Daoy (cell line): Measurements from ENCODE around the gene MYO5A. TPM values are rescaled to one million over a fixed set of nuclear protein-coding genes. Genes with fewer than 3 reads are reported as not detected.
"Not testable (repeated sequence)": the region's sequence is repeated elsewhere in the genome, so short reads cannot be mapped to it uniquely, and the experiment has no call there.

Source experiments
- DNase-seq: peaks from one replicate; pipeline ENCODE4 v3.0.0-alpha.2; 2015; ENCODE audit warnings: low read depth
- total RNA-seq: library from RNA; depleted of rRNA; stranded (reverse); fragments of >200 nt; shearing (Covaris generic); gene quantifications from 2 replicates; pipeline ENCODE4 v1.2.3, GENCODE V29; 2014; rRNA removed

The MYO5A gene
- 57.4 and 60.8 TPM in 2 replicates for total RNA-seq

GRCh38 chr15:52528564-52529340, at the start of gene MYO5A:
Gene MYO5A, minus strand, starts transcription at chr15:52528880. Its CDS starts 74 bp downstream, at chr15:52528806.
- DNase-seq: peak; percentile 96

DNA sequence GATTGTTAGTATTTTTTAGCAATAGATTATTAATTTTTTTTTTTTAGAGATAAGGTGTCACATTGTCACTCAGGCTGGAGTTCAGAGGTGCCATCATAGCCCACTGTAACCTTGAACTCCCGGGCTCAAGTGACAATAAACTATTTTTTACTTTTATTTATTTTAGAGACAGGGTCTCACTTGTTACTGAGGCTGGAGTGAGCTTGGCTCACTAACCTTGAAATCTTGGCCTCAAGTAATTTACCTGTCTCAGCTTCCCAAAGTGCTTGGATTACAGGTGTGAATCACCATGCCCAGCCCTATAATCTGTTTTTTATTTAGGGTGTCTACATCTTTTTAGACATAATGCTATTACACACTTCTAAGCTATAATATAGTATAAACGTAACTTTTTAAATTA, 48.0 kb upstream of the MYO5A start:
- DNase-seq: no peak

DNA sequence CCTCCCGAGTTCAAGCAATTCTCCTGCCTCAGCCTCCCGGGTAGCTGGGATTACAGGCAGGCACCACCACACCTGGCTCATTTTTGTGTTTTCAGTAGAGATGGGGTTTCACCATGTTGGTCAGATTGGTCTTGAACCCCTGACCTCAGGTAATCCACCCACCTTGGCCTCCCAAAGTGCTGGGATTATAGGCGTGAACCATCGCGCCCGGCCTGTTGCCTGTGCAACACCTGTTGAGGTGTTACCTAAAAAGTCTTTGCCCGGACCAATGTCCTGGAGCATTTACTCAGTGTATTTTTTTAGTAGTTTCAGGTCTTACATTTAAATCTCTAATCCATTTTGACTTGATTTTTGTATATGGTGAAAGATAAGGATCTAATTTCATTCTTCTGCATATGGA, 46.9 kb upstream of the MYO5A start:
- not testable (repeated sequence) for DNase-seq

GRCh38 chr15:52575072-52575471, 46.4 kb upstream of the MYO5A start:
- DNase-seq: no peak

DNA sequence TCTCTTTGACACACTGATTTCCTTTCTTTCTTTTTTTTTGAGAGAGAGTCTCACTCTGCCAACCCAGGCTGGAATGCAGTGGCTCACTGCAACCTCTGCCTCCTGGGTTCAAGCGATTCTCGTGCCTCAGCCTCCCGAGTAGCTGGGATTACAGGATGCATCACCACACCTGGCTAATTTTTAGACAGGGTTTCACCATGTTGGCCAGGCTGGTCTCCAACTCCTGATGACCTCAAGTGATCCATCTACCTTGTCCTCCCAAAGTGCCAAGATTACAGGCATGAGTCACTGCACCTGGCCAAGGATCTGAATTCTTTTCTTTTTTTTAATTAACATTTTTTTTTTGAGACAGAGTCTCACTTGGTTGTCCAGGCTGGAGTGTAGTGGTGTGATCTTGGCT, 45.9 kb upstream of the MYO5A start:
- not testable (repeated sequence) for DNase-seq

GRCh38 chr15:52568601-52569585, 40.2 kb upstream of the MYO5A start, which contains the start of gene ARPP19:
Gene ARPP19, minus strand, starts transcription at chr15:52569030. Its CDS starts 138 bp downstream, at chr15:52568892.
- DNase-seq: peak; percentile 100

DNA sequence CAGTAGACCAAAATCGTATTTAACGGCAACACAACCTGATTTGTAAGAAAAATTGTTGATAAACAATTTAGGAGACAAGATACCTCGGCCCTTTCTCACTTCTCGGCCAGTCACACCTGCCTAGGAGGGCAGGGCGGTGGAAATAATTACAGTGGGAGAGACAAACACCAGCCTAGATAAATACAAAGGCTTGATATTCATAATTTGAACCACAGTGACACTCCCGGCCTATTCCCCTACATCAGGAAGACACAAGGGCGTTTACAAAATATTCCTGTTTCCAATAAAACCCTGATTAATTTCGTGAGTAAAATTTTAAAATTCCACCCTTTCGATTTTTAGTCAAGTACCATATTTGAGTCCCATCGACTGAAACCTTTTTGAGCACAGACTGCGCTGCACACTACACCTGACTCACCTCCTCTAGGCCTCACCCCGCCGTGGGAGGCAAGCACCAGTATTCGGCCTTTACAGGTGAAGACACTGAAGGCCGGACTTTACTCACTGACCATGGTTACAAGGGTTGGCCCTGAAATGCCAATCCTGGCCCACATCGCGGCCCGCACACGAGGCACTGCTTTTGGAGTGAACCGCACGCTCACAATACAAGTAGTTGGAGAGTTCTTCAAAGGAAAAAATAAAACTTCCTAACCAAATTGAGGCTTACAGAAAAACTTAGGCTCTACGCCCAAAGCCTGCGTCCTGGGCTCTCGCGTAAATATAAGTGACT, 39.4 kb upstream of the MYO5A start:
- DNase-seq: peak; percentile 74

- DNase-seq: no peak
Observed at GRCh38 chr15:52566889-52567288, 38.2 kb upstream of the MYO5A start.

- DNase-seq: not testable (repeated sequence)
Observed at GRCh38 chr15:52565417-52566358, 37.0 kb upstream of the MYO5A start.

- no peak for DNase-seq
Observed at GRCh38 chr15:52563501-52564060, 34.9 kb upstream of the MYO5A start.

- DNase-seq: peak; percentile 41
Observed at GRCh38 chr15:52559575-52559974, 30.9 kb upstream of the MYO5A start.

GRCh38 chr15:52559022-52559421, 30.3 kb upstream of the MYO5A start:
- no peak for DNase-seq

DNA sequence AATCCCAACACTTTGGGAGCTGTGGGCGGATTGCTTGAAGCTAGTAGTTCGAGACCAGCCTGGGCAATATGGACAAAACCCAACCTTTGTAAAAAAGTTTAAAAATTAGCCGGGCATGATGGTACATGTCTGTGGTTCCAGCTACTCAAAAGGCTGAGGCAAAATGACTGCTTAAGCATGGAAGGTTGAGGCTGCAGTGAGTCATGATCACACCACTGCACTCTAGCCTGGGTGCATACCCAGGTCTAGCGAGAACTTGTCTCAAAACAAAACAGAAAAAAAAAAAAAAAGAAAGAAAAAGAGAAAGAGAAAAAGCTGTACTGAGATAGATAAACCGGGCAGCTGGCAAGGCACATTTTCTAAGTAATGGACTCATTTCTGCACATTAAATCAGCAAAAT, 29.5 kb upstream of the MYO5A start:
- peak; percentile 87 for DNase-seq

- no peak for DNase-seq
Observed at GRCh38 chr15:52557274-52557641, 28.6 kb upstream of the MYO5A start.

- DNase-seq: no peak
Observed at GRCh38 chr15:52556524-52557273, 28.0 kb upstream of the MYO5A start.

- no peak for DNase-seq
Observed at GRCh38 chr15:52552303-52552702, 23.6 kb upstream of the MYO5A start.

DNA sequence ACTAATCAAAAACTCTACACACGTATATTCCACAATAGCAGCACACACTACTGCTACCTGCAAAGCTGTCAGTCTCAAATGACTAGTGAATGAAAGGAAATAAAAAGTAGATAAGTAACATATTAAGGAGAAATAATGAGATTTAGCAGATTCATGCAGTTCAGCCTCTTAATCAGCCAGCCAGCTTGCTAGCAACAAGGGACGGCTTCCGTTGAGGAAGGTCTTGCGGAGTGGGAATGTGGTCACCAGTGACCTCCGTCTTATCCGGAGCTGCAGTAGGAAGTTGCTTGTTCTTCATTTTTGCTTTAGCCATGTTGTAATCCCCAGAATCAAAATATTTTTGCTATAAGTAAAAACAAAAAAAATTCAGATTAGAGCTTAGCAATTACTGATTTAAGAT, 23.1 kb upstream of the MYO5A start:
- no peak for DNase-seq

DNA sequence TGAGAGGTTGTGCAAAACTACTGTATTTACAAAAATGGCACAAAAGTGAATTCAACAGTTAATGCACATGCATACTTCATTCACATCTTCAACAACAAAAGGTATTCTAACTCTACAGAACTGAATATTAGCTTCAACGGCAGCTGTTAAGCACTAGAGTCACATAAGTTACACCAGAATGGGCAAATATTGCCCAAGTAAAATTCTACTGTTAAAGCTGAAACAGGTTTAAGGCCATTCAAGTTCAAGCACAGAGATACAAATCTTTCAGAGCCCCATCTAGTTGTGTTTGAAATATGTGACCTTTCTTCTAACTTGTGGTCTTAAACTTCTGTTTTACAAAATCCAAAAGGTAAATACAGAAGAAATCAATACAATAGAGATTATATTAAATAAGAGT, 22.5 kb upstream of the MYO5A start:
- DNase-seq: not testable (repeated sequence)

DNA sequence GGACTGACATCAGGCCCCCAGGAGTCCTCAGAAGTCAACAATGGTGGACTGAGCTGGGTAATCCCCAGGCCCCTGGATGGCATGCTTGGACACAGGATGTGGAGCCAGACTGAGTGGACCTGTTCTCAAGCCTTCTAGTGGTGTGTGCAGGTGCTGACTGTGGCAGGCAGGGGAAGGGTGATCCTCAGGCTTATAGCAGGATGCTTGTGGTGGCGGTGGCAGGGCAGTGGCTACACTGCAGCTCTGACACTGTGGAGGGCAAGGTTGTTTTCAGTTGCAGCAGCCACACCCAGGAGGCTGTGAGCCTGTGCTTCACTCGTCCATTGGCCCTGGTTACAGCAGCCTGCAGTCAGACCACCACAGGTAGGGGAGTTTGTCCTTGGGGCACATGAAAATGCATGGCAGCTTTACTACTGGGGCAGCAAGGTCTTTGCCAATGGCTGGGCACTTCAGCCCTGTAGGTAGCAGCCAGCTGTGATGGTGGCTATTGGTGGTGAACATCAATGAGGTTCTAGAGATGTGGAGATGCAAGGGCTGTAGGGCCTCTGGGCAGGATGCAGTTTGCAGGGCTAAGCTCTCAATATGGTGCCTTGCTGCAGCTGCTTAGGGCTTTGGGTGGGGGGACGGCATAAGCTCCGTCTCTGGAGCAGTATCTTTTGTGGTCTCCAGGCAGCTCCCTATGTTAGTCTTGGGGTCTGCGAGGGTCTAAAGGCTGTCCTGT, 17.5 kb upstream of the MYO5A start:
- no peak for DNase-seq
